H9 (cell line): ENCODE results near the gene RXFP2. TPM values are rescaled to one million over a fixed set of nuclear protein-coding genes. Genes with fewer than 3 reads are reported as not detected.

Experiments used
- DNase-seq: peaks from one replicate; pipeline ENCODE4 v3.0.0-alpha.2; 2017
- H2AFZ ChIP-seq: one replicate; pipeline ENCODE4 v1.6.1; 2013; ENCODE audit warnings: mild to moderate bottlenecking, low read length, control low read depth, moderate library complexity
- H2AK5ac ChIP-seq: 2 replicates; pipeline ENCODE4 v1.6.1; 2013; ENCODE audit warnings: low read length, control low read depth, mixed read lengths; ENCODE audit not compliant: insufficient read length
- H2BK120ac ChIP-seq: one replicate; pipeline ENCODE4 v1.6.1; 2013; ENCODE audit warnings: low read depth, mild to moderate bottlenecking, low read length, control low read depth, inconsistent platforms; ENCODE audit not compliant: poor library complexity, severe bottlenecking
- H2BK12ac ChIP-seq: 2 replicates; pipeline ENCODE4 v1.6.1; 2013; ENCODE audit warnings: low read length, control low read depth, mixed read lengths, low read depth; ENCODE audit not compliant: insufficient read length
- H2BK15ac ChIP-seq: 2 replicates; pipeline ENCODE4 v1.6.1; 2013; ENCODE audit warnings: low read depth, low read length, control low read depth
- H2BK20ac ChIP-seq: one replicate; pipeline ENCODE4 v1.6.1; 2013; ENCODE audit warnings: low read depth, mild to moderate bottlenecking, low read length, control low read depth, inconsistent platforms; ENCODE audit not compliant: poor library complexity, severe bottlenecking
- H2BK5ac ChIP-seq: 2 replicates; pipeline ENCODE4 v1.6.1; 2013; ENCODE audit warnings: low read length, control low read depth, mixed read lengths; ENCODE audit not compliant: insufficient read length
- H3K14ac ChIP-seq: 2 replicates; pipeline ENCODE4 v1.6.1; 2013; ENCODE audit warnings: low read length, control low read depth; ENCODE audit not compliant: insufficient read depth
- H3K18ac ChIP-seq: 2 replicates; pipeline ENCODE4 v1.6.1; 2013; ENCODE audit warnings: low read depth, mild to moderate bottlenecking, mixed read lengths, low read length, control low read depth; ENCODE audit not compliant: insufficient read length
- H3K23ac ChIP-seq: 2 replicates; pipeline ENCODE4 v1.6.1; 2013; ENCODE audit warnings: low read length, control low read depth, mixed read lengths, low read depth; ENCODE audit not compliant: insufficient read length
- H3K23me2 ChIP-seq: 2 replicates; pipeline ENCODE4 v1.6.1; 2013; ENCODE audit warnings: low read depth, mild to moderate bottlenecking, mixed read lengths, low read length, control low read depth; ENCODE audit not compliant: insufficient read length, poor library complexity, severe bottlenecking
- H3K27ac ChIP-seq: 2 replicates; pipeline ENCODE4 v1.5.1; 2013; ENCODE audit warnings: low read length, control low read depth, mixed read lengths, low read depth; ENCODE audit not compliant: insufficient read length
- H3K27me3 ChIP-seq: 2 replicates; pipeline ENCODE4 v1.6.1; 2013; ENCODE audit warnings: low read length, control low read depth, inconsistent platforms; ENCODE audit not compliant: insufficient read depth
- H3K4ac ChIP-seq: 2 replicates; pipeline ENCODE4 v1.6.1; 2013; ENCODE audit warnings: low read depth, mild to moderate bottlenecking, control low read depth, inconsistent platforms, low read length, moderate library complexity
- H3K4me1 ChIP-seq: 2 replicates; pipeline ENCODE4 v1.6.1; 2013; ENCODE audit warnings: low read length, control low read depth, inconsistent platforms; ENCODE audit not compliant: insufficient read depth
- H3K4me2 ChIP-seq: 2 replicates; pipeline ENCODE4 v1.6.1; 2013; ENCODE audit warnings: low read length, control low read depth, mixed read lengths; ENCODE audit not compliant: insufficient read length, insufficient read depth
- H3K56ac ChIP-seq: 2 replicates; pipeline ENCODE4 v1.6.1; 2013; ENCODE audit warnings: low read depth, mild to moderate bottlenecking, mixed read lengths, low read length, control low read depth; ENCODE audit not compliant: insufficient read length
- H3K79me1 ChIP-seq: 2 replicates; pipeline ENCODE4 v1.6.1; 2013; ENCODE audit warnings: low read depth, mild to moderate bottlenecking, moderate library complexity, low read length, control low read depth, inconsistent platforms; ENCODE audit not compliant: insufficient read depth, poor library complexity, severe bottlenecking
- H3K79me2 ChIP-seq: 2 replicates; pipeline ENCODE4 v1.6.1; 2013; ENCODE audit warnings: low read length, control low read depth, inconsistent platforms; ENCODE audit not compliant: insufficient read depth
- H3K9ac ChIP-seq: 2 replicates; pipeline ENCODE4 v1.6.1; 2013; ENCODE audit warnings: low read length, control low read depth, mixed read lengths; ENCODE audit not compliant: insufficient read length; ENCODE audit errors: extremely low read depth
- H3K9me3 ChIP-seq: one replicate; pipeline ENCODE4 v1.6.1; 2013; ENCODE audit warnings: low read depth, low read length, inconsistent platforms; ENCODE audit not compliant: control insufficient read depth
- H3T11ph ChIP-seq: one replicate; pipeline ENCODE4 v1.6.1; 2013; ENCODE audit warnings: mild to moderate bottlenecking, low read length, control low read depth, inconsistent platforms
- H4K20me1 ChIP-seq: one replicate; pipeline ENCODE4 v1.6.1; 2013; ENCODE audit not compliant: control insufficient read depth, insufficient read length, insufficient read depth
- H4K5ac ChIP-seq: 2 replicates; pipeline ENCODE4 v1.6.1; 2013; ENCODE audit warnings: low read depth, mild to moderate bottlenecking, mixed read lengths, low read length, control low read depth; ENCODE audit not compliant: insufficient read length
- H4K8ac ChIP-seq: replicated peaks from 2 replicates; pipeline ENCODE4 v1.6.1; 2013; ENCODE audit warnings: low read length, control low read depth, mixed read lengths, low read depth; ENCODE audit not compliant: insufficient read length
- H4K91ac ChIP-seq: 2 replicates; pipeline ENCODE4 v1.6.1; 2013; ENCODE audit warnings: low read depth, mild to moderate bottlenecking, moderate library complexity, mixed read lengths, low read length, control low read depth; ENCODE audit not compliant: insufficient read length
- H3K27ac Mint-ChIP-seq, 3 experiments: 2 replicates in 2 of 3; 3 replicates in 1 of 3; pipeline ENCODE4 v1.8.0; 2020 to 2021; ENCODE audit warnings: mixed read lengths in 3 of 3, mild to moderate bottlenecking in 1 of 3, moderate library complexity in 1 of 3
- H3K27me3 Mint-ChIP-seq: 2 replicates; pipeline ENCODE4 v1.8.0; 2021; ENCODE audit warnings: low read depth, mild to moderate bottlenecking, moderate library complexity, mixed read lengths
- H3K36me3 Mint-ChIP-seq, 3 experiments: 2 replicates in 2 of 3; 3 replicates in 1 of 3; pipeline ENCODE4 v1.8.0; 2020 to 2021; ENCODE audit warnings: low read depth in 3 of 3, mixed read lengths in 3 of 3; ENCODE audit not compliant: insufficient read depth in 1 of 3
- H3K4me1 Mint-ChIP-seq, 2 experiments: 2 replicates each; pipeline ENCODE4 v1.8.0; 2020; ENCODE audit warnings: mixed read lengths in 2 of 2
- H3K4me3 Mint-ChIP-seq, 2 experiments: 2 replicates in 1 of 2; 3 replicates in 1 of 2; pipeline ENCODE4 v1.8.0; 2020 to 2021; ENCODE audit warnings: mild to moderate bottlenecking in 2 of 2, mixed read lengths in 2 of 2, moderate library complexity in 1 of 2
- H3K9me3 Mint-ChIP-seq, 2 experiments: 2 replicates in 1 of 2; 3 replicates in 1 of 2; pipeline ENCODE4 v1.8.0; 2020; ENCODE audit warnings: mild to moderate bottlenecking in 2 of 2, mixed read lengths in 2 of 2, moderate library complexity in 1 of 2
- CTCF ChIP-seq: fragments of 200-600 bp; sonication (generic); conservative IDR thresholded peaks from 3 replicates; pipeline ENCODE4 v1.8.0; 2021; ENCODE audit warnings: antibody characterized with exemption, mild to moderate bottlenecking
- WGBS: extraction: QIAGEN DNeasy Blood & Tissue Kit; methylation state at CpG from one replicate; pipeline ENCODE4 v1.1.7; 2013; ENCODE audit warnings: missing lambda C conversion rate, low lambda C conversion rate, mixed read lengths; ENCODE audit not compliant: insufficient read length; ENCODE audit errors: extremely low coverage; 5-methylcytosine and 5-hydroxymethylcytosine counted together
- total RNA-seq: library from RNA; stranded (reverse); gene quantifications from 2 replicates; pipeline ENCODE4 v1.2.1, GENCODE V29; 2021

The RXFP2 gene
- total RNA-seq, 1 experiment from 2014 or later, result not detected

- H3K27ac ChIP-seq, result no peak overlapping the region
- H3K79me2 ChIP-seq, result no peaks in the 10 kb centered on the region
- Mint-ChIP-seq H3K27ac (no peak overlapping the region; a peak in 1 of 7 replicates), H3K36me3 (peaks cover 0 to 12% (median 4%) of the 10 kb centered on the region in 3 experiments; a peak in 3 of 7 replicates), H3K4me1 (peaks cover 32 to 33% of the 10 kb centered on the region in 2 experiments), H3K27me3 (no peaks in the 10 kb centered on the region), H3K9me3 (peaks cover 4 to 5% of the 10 kb centered on the region in 2 experiments; a peak in 3 of 5 replicates), H3K4me3 (no peak overlapping the region)
- H3K9ac ChIP-seq, result no peak overlapping the region
- no CpG with 5 or more reads among the region's 3 CpGs for WGBS
- H3K56ac ChIP-seq, result no peak overlapping the region
- peaks cover 2% of the 10 kb centered on the region for H4K20me1 ChIP-seq
- peak overlapping the region; percentile 57 for H2AFZ ChIP-seq
- H3K14ac ChIP-seq, result no peak overlapping the region
- no peaks in the 10 kb centered on the region for H3K27me3 ChIP-seq
- no peaks in the 10 kb centered on the region for H3K23me2 ChIP-seq
- H3K9me3 ChIP-seq, result no peaks in the 10 kb centered on the region
- H4K91ac ChIP-seq, result no peak overlapping the region
- H3K23ac ChIP-seq, result no peak overlapping the region
- no peaks in the 10 kb centered on the region for H3K79me1 ChIP-seq
- no peak overlapping the region for H4K8ac ChIP-seq
- H4K5ac ChIP-seq, result no peak overlapping the region
- no peak overlapping the region for H2BK15ac ChIP-seq
- 0 out of 2 replicates have a peak, but pooled peaks cover 3% of the 10 kb centered on the region for H3K4me1 ChIP-seq
- DNase-seq, result peak; percentile 33
- H3K18ac ChIP-seq, result no peak overlapping the region
- no peak overlapping the region for H2BK5ac ChIP-seq
- H2BK120ac ChIP-seq, result no peak overlapping the region
- no peak overlapping the region for H2BK20ac ChIP-seq
- H3K4ac ChIP-seq, result no peak overlapping the region
- H3K4me2 ChIP-seq, result no peak overlapping the region
- peak; percentile 61 for TF ChIP-seq CTCF
- no peak overlapping the region for H2AK5ac ChIP-seq
- no peak overlapping the region for H3T11ph ChIP-seq
- H2BK12ac ChIP-seq, result no peak overlapping the region
Measured at GRCh38 chr13:31699650-31700049, 39.7 kb upstream of the RXFP2 start.
